ENCODE results near the gene BFSP2.
"Not testable (repeated sequence)": the region's sequence is repeated elsewhere in the genome, so short reads cannot be mapped to it uniquely, and the experiment has no call there.

The BFSP2 gene

GRCh38 chr3:133489466-133490085 lies 89.7 kb downstream of the BFSP2 start:
- Histone ChIP-seq H3K9ac (ENCODE audit: low read length) (no peak overlapping the region), H3K4me3 (ENCODE audit: low read length) (no peak overlapping the region), H3K27ac (ENCODE audit: low read length) (no peak overlapping the region)

GRCh38 chr3:133490468-133491351 lies 90.9 kb downstream of the BFSP2 start:
- H3K9ac ChIP-seq (ENCODE audit: low read length), result no peak overlapping the region
- no peaks in the 10 kb centered on the region for H3K27me3 ChIP-seq (ENCODE audit: control insufficient read depth, insufficient read depth, low read length)
- H3K9me3 ChIP-seq (ENCODE audit: control insufficient read depth, low read depth, low read length), result peaks cover 9% of the 10 kb centered on the region
- H3K27ac ChIP-seq (ENCODE audit: low read length), result no peak overlapping the region
- no peak overlapping the region for H3K4me3 ChIP-seq (ENCODE audit: low read length)
- H3K4me1 ChIP-seq (ENCODE audit: control insufficient read depth, low read depth, low read length), result peaks cover 5% of the 10 kb centered on the region
- H3K36me3 ChIP-seq (ENCODE audit: control insufficient read depth, low read depth, low read length), result no peaks in the 10 kb centered on the region

More at GRCh38 chr3:133489466-133490085, 89.7 kb downstream of the BFSP2 start:
- Histone ChIP-seq H3K9me3 (ENCODE audit: control insufficient read depth, low read depth, low read length) (peaks cover 13% of the 10 kb centered on the region), H3K36me3 (ENCODE audit: control insufficient read depth, low read depth, low read length) (no peaks in the 10 kb centered on the region), H3K27me3 (ENCODE audit: control insufficient read depth, insufficient read depth, low read length) (no peaks in the 10 kb centered on the region), H3K4me1 (ENCODE audit: control insufficient read depth, low read depth, low read length) (peaks cover 5% of the 10 kb centered on the region)

GRCh38 chr3:133491481-133492059 lies 91.7 kb downstream of the BFSP2 start:
- Histone ChIP-seq H3K4me1 (ENCODE audit: control insufficient read depth, low read depth, low read length) (peaks cover 5% of the 10 kb centered on the region), H3K9ac (ENCODE audit: low read length) (no peak overlapping the region), H3K36me3 (ENCODE audit: control insufficient read depth, low read depth, low read length) (no peaks in the 10 kb centered on the region), H3K27me3 (ENCODE audit: control insufficient read depth, insufficient read depth, low read length) (no peaks in the 10 kb centered on the region), H3K9me3 (ENCODE audit: control insufficient read depth, low read depth, low read length) (peaks cover 8% of the 10 kb centered on the region), H3K27ac (ENCODE audit: low read length) (no peak overlapping the region), H3K4me3 (ENCODE audit: low read length) (no peak overlapping the region)

GRCh38 chr3:133492159-133492741 lies 92.4 kb downstream of the BFSP2 start:
- H3K4me3 ChIP-seq (ENCODE audit: low read length), result no peak overlapping the region
- no peak overlapping the region for H3K9ac ChIP-seq (ENCODE audit: low read length)
- no peak overlapping the region for H3K27ac ChIP-seq (ENCODE audit: low read length)
- peaks cover 5% of the 10 kb centered on the region for H3K4me1 ChIP-seq (ENCODE audit: control insufficient read depth, low read depth, low read length)
- peaks cover 3% of the 10 kb centered on the region for H3K9me3 ChIP-seq (ENCODE audit: control insufficient read depth, low read depth, low read length)
- no peaks in the 10 kb centered on the region for H3K36me3 ChIP-seq (ENCODE audit: control insufficient read depth, low read depth, low read length)
- H3K27me3 ChIP-seq (ENCODE audit: control insufficient read depth, insufficient read depth, low read length), result no peaks in the 10 kb centered on the region

GRCh38 chr3:133494469-133494868 lies 94.6 kb downstream of the BFSP2 start:
- peaks cover 5% of the 10 kb centered on the region for H3K4me1 ChIP-seq (ENCODE audit: control insufficient read depth, low read depth, low read length)
- H3K9ac ChIP-seq (ENCODE audit: low read length), result no peak overlapping the region
- no peak overlapping the region for H3K4me3 ChIP-seq (ENCODE audit: low read length)

GRCh38 chr3:133502542-133502941 lies 102.7 kb downstream of the BFSP2 start:
- not testable (repeated sequence) for H3K9ac ChIP-seq (ENCODE audit: low read length); H3K4me1 ChIP-seq (ENCODE audit: control insufficient read depth, low read depth, low read length); H3K27ac ChIP-seq (ENCODE audit: low read length); H3K9me3 ChIP-seq (ENCODE audit: control insufficient read depth, low read depth, low read length); H3K4me3 ChIP-seq (ENCODE audit: low read length); H3K27me3 ChIP-seq (ENCODE audit: control insufficient read depth, insufficient read depth, low read length); H3K36me3 ChIP-seq (ENCODE audit: control insufficient read depth, low read depth, low read length)

More at GRCh38 chr3:133494469-133494868, 94.6 kb downstream of the BFSP2 start:
- H3K27ac ChIP-seq (ENCODE audit: low read length), result no peak overlapping the region
- H3K9me3 ChIP-seq (ENCODE audit: control insufficient read depth, low read depth, low read length), result no peaks in the 10 kb centered on the region
- H3K27me3 ChIP-seq (ENCODE audit: control insufficient read depth, insufficient read depth, low read length), result no peaks in the 10 kb centered on the region
- no peaks in the 10 kb centered on the region for H3K36me3 ChIP-seq (ENCODE audit: control insufficient read depth, low read depth, low read length)

GRCh38 chr3:133503409-133503808 lies 103.6 kb downstream of the BFSP2 start:
- Histone ChIP-seq H3K9ac (ENCODE audit: low read length) (no peak overlapping the region), H3K36me3 (ENCODE audit: control insufficient read depth, low read depth, low read length) (no peaks in the 10 kb centered on the region), H3K9me3 (ENCODE audit: control insufficient read depth, low read depth, low read length) (no peaks in the 10 kb centered on the region), H3K4me1 (ENCODE audit: control insufficient read depth, low read depth, low read length) (peaks cover 4% of the 10 kb centered on the region), H3K27ac (ENCODE audit: low read length) (no peak overlapping the region), H3K27me3 (ENCODE audit: control insufficient read depth, insufficient read depth, low read length) (no peaks in the 10 kb centered on the region), H3K4me3 (ENCODE audit: low read length) (no peak overlapping the region)

GRCh38 chr3:133504736-133505135 lies 104.9 kb downstream of the BFSP2 start:
- Histone ChIP-seq H3K27me3 (ENCODE audit: control insufficient read depth, insufficient read depth, low read length) (no peaks in the 10 kb centered on the region), H3K4me1 (ENCODE audit: control insufficient read depth, low read depth, low read length) (peaks cover 4% of the 10 kb centered on the region), H3K9ac (ENCODE audit: low read length) (no peak overlapping the region), H3K36me3 (ENCODE audit: control insufficient read depth, low read depth, low read length) (no peaks in the 10 kb centered on the region), H3K4me3 (ENCODE audit: low read length) (no peak overlapping the region), H3K9me3 (ENCODE audit: control insufficient read depth, low read depth, low read length) (no peaks in the 10 kb centered on the region), H3K27ac (ENCODE audit: low read length) (no peak overlapping the region)

- H3K27me3 ChIP-seq (ENCODE audit: control insufficient read depth, insufficient read depth, low read length), result no peaks in the 10 kb centered on the region
- H3K27ac ChIP-seq (ENCODE audit: low read length), result no peak overlapping the region
- H3K4me3 ChIP-seq (ENCODE audit: low read length), result no peak overlapping the region
- H3K9ac ChIP-seq (ENCODE audit: low read length), result no peak overlapping the region
- no peaks in the 10 kb centered on the region for H3K9me3 ChIP-seq (ENCODE audit: control insufficient read depth, low read depth, low read length)
- peaks cover 4% of the 10 kb centered on the region for H3K4me1 ChIP-seq (ENCODE audit: control insufficient read depth, low read depth, low read length)
- no peaks in the 10 kb centered on the region for H3K36me3 ChIP-seq (ENCODE audit: control insufficient read depth, low read depth, low read length)
Observed at GRCh38 chr3:133505813-133506212, 106.0 kb downstream of the BFSP2 start.

GRCh38 chr3:133506215-133506901 lies 106.5 kb downstream of the BFSP2 start:
- no peak overlapping the region for H3K27ac ChIP-seq (ENCODE audit: low read length)
- H3K9me3 ChIP-seq (ENCODE audit: control insufficient read depth, low read depth, low read length), result no peaks in the 10 kb centered on the region
- no peaks in the 10 kb centered on the region for H3K36me3 ChIP-seq (ENCODE audit: control insufficient read depth, low read depth, low read length)
- H3K9ac ChIP-seq (ENCODE audit: low read length), result no peak overlapping the region
- no peaks in the 10 kb centered on the region for H3K27me3 ChIP-seq (ENCODE audit: control insufficient read depth, insufficient read depth, low read length)
- no peak overlapping the region for H3K4me3 ChIP-seq (ENCODE audit: low read length)
- peaks cover 4% of the 10 kb centered on the region for H3K4me1 ChIP-seq (ENCODE audit: control insufficient read depth, low read depth, low read length)

GRCh38 chr3:133509488-133509887 lies 109.6 kb downstream of the BFSP2 start:
- no peak overlapping the region for H3K9ac ChIP-seq (ENCODE audit: low read length)
- no peak overlapping the region for H3K27ac ChIP-seq (ENCODE audit: low read length)
- H3K9me3 ChIP-seq (ENCODE audit: control insufficient read depth, low read depth, low read length), result no peaks in the 10 kb centered on the region
- H3K4me3 ChIP-seq (ENCODE audit: low read length), result no peak overlapping the region
- H3K27me3 ChIP-seq (ENCODE audit: control insufficient read depth, insufficient read depth, low read length), result no peaks in the 10 kb centered on the region
- no peaks in the 10 kb centered on the region for H3K36me3 ChIP-seq (ENCODE audit: control insufficient read depth, low read depth, low read length)
- peaks cover 4% of the 10 kb centered on the region for H3K4me1 ChIP-seq (ENCODE audit: control insufficient read depth, low read depth, low read length)
